ENCODE measurements around the gene MCL1.
"Not testable (repeated sequence)": the region's sequence is repeated elsewhere in the genome, so short reads cannot be mapped to it uniquely, and the experiment has no call there.

Gene MCL1

GRCh38 chr1:150574260-150575071 is 4.9 kb downstream of the MCL1 start:
- TF ChIP-seq, protein P1, sequence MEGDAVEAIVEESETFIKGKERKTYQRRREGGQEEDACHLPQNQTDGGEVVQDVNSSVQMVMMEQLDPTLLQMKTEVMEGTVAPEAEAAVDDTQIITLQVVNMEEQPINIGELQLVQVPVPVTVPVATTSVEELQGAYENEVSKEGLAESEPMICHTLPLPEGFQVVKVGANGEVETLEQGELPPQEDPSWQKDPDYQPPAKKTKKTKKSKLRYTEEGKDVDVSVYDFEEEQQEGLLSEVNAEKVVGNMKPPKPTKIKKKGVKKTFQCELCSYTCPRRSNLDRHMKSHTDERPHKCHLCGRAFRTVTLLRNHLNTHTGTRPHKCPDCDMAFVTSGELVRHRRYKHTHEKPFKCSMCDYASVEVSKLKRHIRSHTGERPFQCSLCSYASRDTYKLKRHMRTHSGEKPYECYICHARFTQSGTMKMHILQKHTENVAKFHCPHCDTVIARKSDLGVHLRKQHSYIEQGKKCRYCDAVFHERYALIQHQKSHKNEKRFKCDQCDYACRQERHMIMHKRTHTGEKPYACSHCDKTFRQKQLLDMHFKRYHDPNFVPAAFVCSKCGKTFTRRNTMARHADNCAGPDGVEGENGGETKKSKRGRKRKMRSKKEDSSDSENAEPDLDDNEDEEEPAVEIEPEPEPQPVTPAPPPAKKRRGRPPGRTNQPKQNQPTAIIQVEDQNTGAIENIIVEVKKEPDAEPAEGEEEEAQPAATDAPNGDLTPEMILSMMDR (IDR thresholded peaks at IDR 0.05; ENCODE audit: low read depth, low read length, missing control alignments): no peak
- peak overlapping the region; percentile 62; the same call in 1 of the 2 replicates for H3K4me3 ChIP-seq (replicated peaks; ENCODE audit: low read depth, low read length)
- no peak for DNase-seq (ENCODE audit: extremely low read depth, low read depth)

DNA sequence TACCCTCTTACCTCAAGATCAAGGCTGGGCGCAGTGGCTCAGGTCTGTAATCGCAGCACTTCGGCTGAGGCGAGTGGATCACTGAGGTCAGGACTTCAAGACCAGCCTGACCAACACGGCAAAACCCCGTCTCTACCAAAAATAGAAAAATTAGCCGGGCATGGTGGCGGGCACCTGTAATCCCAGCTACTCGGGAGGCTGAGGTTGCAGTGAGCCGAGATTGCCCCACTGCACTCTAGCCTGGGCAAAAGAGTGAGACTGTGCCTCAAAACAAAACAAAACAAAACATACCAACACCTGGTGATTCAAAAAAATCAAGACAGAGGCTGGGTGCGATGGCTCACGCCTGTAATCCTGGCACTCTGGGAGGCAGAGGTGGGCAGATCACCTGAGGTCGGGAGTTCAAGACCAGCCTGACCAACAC is 5.8 kb downstream of the MCL1 start:
- DNase-seq (ENCODE audit: extremely low read depth, low read depth); H3K4me3 ChIP-seq (replicated peaks; ENCODE audit: low read depth, low read length): not testable (repeated sequence)

DNA sequence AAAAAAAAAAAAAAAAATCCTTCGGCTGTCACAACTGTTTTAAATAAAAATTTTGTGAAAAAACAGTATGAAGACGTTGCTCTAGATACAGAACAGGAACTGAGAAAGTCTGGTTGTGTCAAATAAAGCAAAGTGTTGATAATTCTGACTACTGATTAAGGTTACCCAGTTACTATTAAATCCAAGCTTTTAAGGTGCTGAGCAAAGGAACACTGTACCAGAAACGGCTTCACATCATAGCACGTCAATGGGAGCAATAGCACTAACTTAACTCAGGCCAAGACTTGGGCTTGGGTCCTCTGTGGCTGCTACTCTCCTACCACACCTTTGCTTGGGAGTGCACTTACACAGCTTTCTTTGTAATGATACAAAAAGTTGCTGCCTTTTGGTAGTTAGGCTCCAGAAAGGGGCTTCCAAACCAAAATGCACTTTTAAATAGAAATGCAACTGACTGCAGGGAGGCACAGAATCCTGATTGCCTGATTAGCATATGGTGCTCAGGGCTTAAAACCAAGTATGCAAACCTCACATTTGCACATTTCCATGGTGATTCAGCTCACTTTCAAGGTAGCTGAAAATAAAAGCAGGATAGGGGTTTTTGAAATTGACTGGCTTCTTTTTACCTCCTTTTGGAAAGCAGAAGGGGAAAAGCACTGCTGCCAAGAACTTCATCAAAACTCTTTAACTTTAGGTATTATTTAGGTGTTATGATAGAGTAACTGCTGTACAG is 6.3 kb downstream of the MCL1 start:
- H3K4me3 ChIP-seq (replicated peaks; ENCODE audit: low read depth, low read length): no peak overlapping the region
- DNase-seq (ENCODE audit: extremely low read depth, low read depth): no peak
- TF ChIP-seq, protein P1 (IDR thresholded peaks at IDR 0.05; ENCODE audit: low read depth, low read length, missing control alignments): no peak

GRCh38 chr1:150568594-150568966 is 10.8 kb downstream of the MCL1 start:
- DNase-seq (ENCODE audit: extremely low read depth, low read depth): no peak
- H3K4me3 ChIP-seq (replicated peaks; ENCODE audit: low read depth, low read length): no peak overlapping the region
- TF ChIP-seq, protein P1 (IDR thresholded peaks at IDR 0.05; ENCODE audit: low read depth, low read length, missing control alignments): no peak

GRCh38 chr1:150567717-150568593 is 11.5 kb downstream of the MCL1 start:
- TF ChIP-seq, protein P1 (IDR thresholded peaks at IDR 0.05; ENCODE audit: low read depth, low read length, missing control alignments): no peak
- DNase-seq (ENCODE audit: extremely low read depth, low read depth): peak; percentile 87
- no peak overlapping the region for H3K4me3 ChIP-seq (replicated peaks; ENCODE audit: low read depth, low read length)

DNA sequence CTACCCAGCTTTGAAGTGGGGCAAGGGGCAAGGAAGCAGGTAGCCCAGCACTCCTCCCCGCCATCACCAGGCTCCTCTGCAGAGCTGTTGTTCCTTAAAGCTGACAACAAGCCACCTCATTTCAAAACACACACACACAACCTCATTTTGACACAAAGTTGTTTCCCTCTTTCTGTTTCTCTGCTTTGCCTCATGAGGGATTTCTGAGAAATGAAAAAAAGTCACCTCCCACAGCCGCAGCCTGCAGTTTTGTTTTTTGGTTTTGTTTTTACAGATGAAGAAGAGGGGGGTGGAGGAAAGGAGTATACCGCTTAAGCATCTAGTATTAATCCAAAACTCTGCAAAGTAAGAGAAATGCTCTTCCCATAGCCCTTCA is 12.1 kb downstream of the MCL1 start:
- TF ChIP-seq, protein P1 (IDR thresholded peaks at IDR 0.05; ENCODE audit: low read depth, low read length, missing control alignments): no peak
- DNase-seq (ENCODE audit: extremely low read depth, low read depth): no peak
- H3K4me3 ChIP-seq (replicated peaks; ENCODE audit: low read depth, low read length): no peak overlapping the region
